HCT116 (cell line): ENCODE measurements around the gene CCDC201. TPM values are rescaled to one million over a fixed set of nuclear protein-coding genes. Genes with fewer than 3 reads are reported as not detected.
A peak's percentile ranks its signal among the peaks of the same experiment; 100 is the strongest.

ENCODE experiments used
- ATAC-seq: fragments of 200-7000 bp; cut with Tn5 transposase; 2 replicates; pipeline ENCODE4 v1.9.1; 2020; ENCODE audit warnings: mild to moderate bottlenecking, moderate library complexity
- BruUV-seq: library from RNA; stranded (reverse); fragments of 400-500 nt; replicated peaks from 2 replicates; lab custom pipeline; 2021; lab: Mats Ljungman, UMichigan
- CTCF ChIA-PET: fragments of 300-600 bp; sonication (Branson Sonifier 250); formaldehyde crosslinking; loops from one replicate; lab custom pipeline; 2021; ENCODE audit warnings: antibody characterized with exemption; lab: Charles Lee
- POLR2A ChIA-PET: fragments of 300-600, 350-600 bp; sonication (Branson Sonifier 250); formaldehyde crosslinking; loops from one replicate; lab custom pipeline; 2021; ENCODE audit warnings: antibody characterized with exemption; lab: Charles Lee
- RAD21 ChIA-PET, 2 experiments: fragments of 300-600 bp; sonication (Branson Sonifier 250); formaldehyde crosslinking; loops; one replicate each; lab custom pipeline; 2023; ENCODE audit warnings: low total read pairs in 2 of 2; ENCODE audit not compliant: uncharacterized antibody in 2 of 2, unreplicated experiment in 2 of 2, low non-redundant PET in 1 of 2; lab: Charles Lee
- DNase-seq: peaks from one replicate; pipeline ENCODE4 v3.0.0-alpha.2; 2010; ENCODE audit warnings: low read depth, low spot score
- H2AFZ ChIP-seq: fragments of 200-600 bp; shearing (Covaris generic), sonication (generic); 2 replicates; pipeline ENCODE4 v1.6.1; 2017; ENCODE audit warnings: low read depth, mixed run types, mixed read lengths, antibody characterized with exemption, low read length; ENCODE audit not compliant: poor library complexity, severe bottlenecking
- H3K27ac ChIP-seq: 2 replicates; pipeline ENCODE4 v1.5.1; 2012; ENCODE audit warnings: low read depth, low read length
- H3K27me3 ChIP-seq: fragments of 200-600 bp; sonication (generic); 2 replicates; pipeline ENCODE4 v1.6.1; 2016; ENCODE audit warnings: mixed run types, low read length, mixed read lengths; ENCODE audit not compliant: insufficient read depth
- H3K36me3 ChIP-seq, 2 experiments: fragments of 200-500 bp in 1 of 2; fragments of 200-600 bp in 1 of 2; sonication (Bioruptor generic) in 1 of 2; sonication (generic) in 1 of 2; 2 replicates each; pipeline versions ENCODE4 v1.5.1 to v1.6.1; 2014 to 2016; ENCODE audit warnings: low read length in 2 of 2, inconsistent platforms in 1 of 2, mixed read lengths in 1 of 2, mixed run types in 1 of 2; ENCODE audit not compliant: insufficient read depth in 2 of 2, control insufficient read depth in 1 of 2
- H3K4me1 ChIP-seq, 2 experiments: fragments of 200-600 bp in 1 of 2; sonication (generic) in 1 of 2; 2 replicates each; pipeline versions ENCODE4 v1.5.1 to v1.6.1; 2012 to 2017; ENCODE audit warnings: low read length in 2 of 2, inconsistent platforms in 1 of 2, mild to moderate bottlenecking in 1 of 2, mixed read lengths in 1 of 2, mixed run types in 1 of 2, moderate library complexity in 1 of 2; ENCODE audit not compliant: insufficient read depth in 2 of 2, control insufficient read depth in 1 of 2
- H3K4me2 ChIP-seq: fragments of 200-600 bp; sonication (generic); 2 replicates; pipeline ENCODE4 v1.6.1; 2017; ENCODE audit warnings: mixed run types, low read length, mixed read lengths
- H3K4me3 ChIP-seq, 2 experiments: fragments of 200-600 bp in 1 of 2; sonication (generic) in 1 of 2; replicated peaks in 1 of 2; 2 replicates each; pipeline ENCODE4 v1.5.1; 2011 to 2016; ENCODE audit warnings: low read length in 2 of 2, control low read depth in 1 of 2, low read depth in 1 of 2, mild to moderate bottlenecking in 1 of 2, mixed read lengths in 1 of 2, mixed run types in 1 of 2
- H3K79me2 ChIP-seq: fragments of 200-600 bp; sonication (generic); 2 replicates; pipeline ENCODE4 v1.6.1; 2017; ENCODE audit warnings: mild to moderate bottlenecking, mixed run types, low read length, moderate library complexity, mixed read lengths; ENCODE audit not compliant: insufficient read depth
- H3K9ac ChIP-seq: fragments of 200-600 bp; sonication (generic); 2 replicates; pipeline ENCODE4 v1.6.1; 2016; ENCODE audit warnings: low read length, mixed read lengths
- H3K9me2 ChIP-seq: fragments of 200-600 bp; sonication (generic), shearing (Covaris generic); 2 replicates; pipeline ENCODE4 v1.6.1; 2017; ENCODE audit warnings: mixed run types, mild to moderate bottlenecking, moderate library complexity; ENCODE audit not compliant: insufficient read depth
- H3K9me3 ChIP-seq, 2 experiments: fragments of 200-500 bp in 1 of 2; fragments of 200-600 bp in 1 of 2; sonication (Bioruptor generic) in 1 of 2; sonication (generic) in 1 of 2; 2 replicates each; pipeline ENCODE4 v1.6.1; 2014 to 2017; ENCODE audit warnings: low read length in 2 of 2, mixed read lengths in 2 of 2, inconsistent platforms in 1 of 2, low read depth in 1 of 2, mild to moderate bottlenecking in 1 of 2, mixed run types in 1 of 2, moderate library complexity in 1 of 2; ENCODE audit not compliant: control insufficient read depth in 1 of 2, insufficient read depth in 1 of 2
- H4K20me1 ChIP-seq: fragments of 200-600 bp; sonication (generic), shearing (Covaris generic); 2 replicates; pipeline ENCODE4 v1.6.1; 2017; ENCODE audit warnings: mixed run types, mild to moderate bottlenecking, moderate library complexity; ENCODE audit not compliant: insufficient read depth
- CTCF ChIP-seq, 3 experiments: fragments of 200-600 bp in 1 of 3; sonication (generic) in 1 of 3; IDR thresholded peaks in 2 of 3; conservative IDR thresholded peaks in 1 of 3; 2 replicates each; pipeline ENCODE4 v1.5.1; 2012 to 2017; ENCODE audit warnings: low read depth in 2 of 3, low read length in 2 of 3, antibody characterized with exemption in 1 of 3, borderline replicate concordance in 1 of 3, control low read depth in 1 of 3, mild to moderate bottlenecking in 1 of 3, mixed read lengths in 1 of 3, mixed run types in 1 of 3, moderate library complexity in 1 of 3; ENCODE audit not compliant: insufficient read depth in 1 of 3
- FOSL1 ChIP-seq: IDR thresholded peaks from 2 replicates; pipeline ENCODE4 v1.6.1; 2012; ENCODE audit warnings: low read depth
- MAX ChIP-seq: IDR thresholded peaks from 2 replicates; pipeline ENCODE4 v1.6.1; 2012
- POLR2A ChIP-seq: IDR thresholded peaks from 2 replicates; pipeline ENCODE4 v1.7.0; 2011; ENCODE audit warnings: borderline replicate concordance; ENCODE audit not compliant: insufficient read depth, insufficient read length; ENCODE audit errors: extremely low read depth
- RAD21 ChIP-seq: IDR thresholded peaks from 2 replicates; pipeline ENCODE4 v1.6.1; 2012; ENCODE audit warnings: low read depth, mild to moderate bottlenecking
- TCF7L2 ChIP-seq: IDR thresholded peaks from 2 replicates; pipeline ENCODE4 v1.7.0; 2011; ENCODE audit warnings: borderline replicate concordance, inconsistent platforms; ENCODE audit not compliant: insufficient read depth, insufficient read length; ENCODE audit errors: extremely low read depth
- YY1 ChIP-seq: IDR thresholded peaks from 2 replicates; pipeline ENCODE4 v1.6.1; 2011; ENCODE audit warnings: low read length, low read depth, moderate library complexity, mild to moderate bottlenecking; ENCODE audit not compliant: insufficient replicate concordance; ENCODE audit errors: extremely low read depth
- ZNF274 ChIP-seq: fragments of 200-500 bp; sonication (Bioruptor generic); IDR thresholded peaks from 2 replicates; pipeline ENCODE4 v1.6.1; 2014; ENCODE audit warnings: mild to moderate bottlenecking, low read depth, low read length, inconsistent platforms
- intact Hi-C: fragments of 100-400 bp; cut with micrococcal nuclease; formaldehyde crosslinking; loops from 2 replicates; pipeline ENCODE4 v1.10.0; 2022
- total RNA-seq: library from RNA; stranded (reverse); gene quantifications from one replicate; pipeline ENCODE4 v1.2.1, GENCODE V29; 2021; ENCODE audit not compliant: unreplicated experiment

Gene CCDC201
- total RNA-seq, 1 experiment from 2014 or later, result not detected

GRCh38 chr7:45873355-45873754, 473 bp upstream of the CCDC201 start (continued):
- TF ChIP-seq TCF7L2, result no peak
- TF ChIP-seq ZNF274, result no peak
- no peak for TF ChIP-seq FOSL1
- no peak for TF ChIP-seq MAX
- TF ChIP-seq YY1, result no peak

- Histone ChIP-seq H3K4me1 (peaks cover 0 to 17% of the 10 kb centered on the region in 2 experiments; a peak in 2 of 4 replicates), H3K4me3 (no peak overlapping the region), H3K4me2 (no peak overlapping the region), H3K9ac (no peak overlapping the region), H3K9me2 (no peaks in the 10 kb centered on the region), H3K27ac (no peak overlapping the region; the same call in 1 of the 2 replicates), H4K20me1 (no peaks in the 10 kb centered on the region), H2AFZ (peak overlapping the region; percentile 29), H3K79me2 (no peaks in the 10 kb centered on the region), H3K36me3 (no peaks in the 10 kb centered on the region), H3K9me3 (no peaks in the 10 kb centered on the region), H3K27me3 (no peaks in the 10 kb centered on the region)
- TF ChIP-seq POLR2A (no peak), CTCF (IDR thresholded peaks at IDR 0.05 in 2 of 3, conservative IDR thresholded peaks at IDR 0.05 in 1 of 3; ENCODE audit: borderline replicate concordance in 1 of 3, insufficient read depth in 1 of 3, low read depth in 2 of 3, low read length in 2 of 3) (peak; percentile 23 to 85 (median 62); a peak in 4 of 6 replicates), RAD21 (peak; percentile 40)
- no TSS peak for BruUV-seq
- RAD21 ChIA-PET, result no interaction called here
- intact Hi-C loops, result loop anchor here (5.0 kb wide), 1 partner anchor 1310 kb away; no protein-coding TSS in a partner anchor
- peak; percentile 94 for ATAC-seq
- CTCF ChIA-PET, result interaction anchor here (0.7 to 1.5 kb wide), 2 partner anchors 30 to 1308 kb away, joined by 3 read pairs; no protein-coding TSS in a partner anchor
- POLR2A ChIA-PET, result no interaction called here
- DNase-seq, result no peak
Measured at GRCh38 chr7:45872116-45873034, 507 bp downstream of the CCDC201 start.
